Chondrocyte (in vitro differentiated cells): ENCODE results near the gene TCF4. TPM values are rescaled to one million over a fixed set of nuclear protein-coding genes. Genes with fewer than 3 reads are reported as not detected.

Experiments used
- DNase-seq: peaks from one replicate; pipeline ENCODE4 v3.0.0; 2021; ENCODE audit warnings: mixed read lengths, low spot score
- H3K27ac Mint-ChIP-seq: one replicate; pipeline ENCODE4 v1.8.0; 2021; ENCODE audit warnings: mild to moderate bottlenecking, moderate library complexity, mixed read lengths; ENCODE audit not compliant: unreplicated experiment
- H3K27me3 Mint-ChIP-seq: 2 replicates; pipeline ENCODE4 v1.8.0; 2021; ENCODE audit warnings: low read depth, mixed read lengths
- H3K36me3 Mint-ChIP-seq: 2 replicates; pipeline ENCODE4 v1.8.0; 2021; ENCODE audit warnings: low read depth, mixed read lengths
- H3K4me1 Mint-ChIP-seq: 2 replicates; pipeline ENCODE4 v1.8.0; 2021; ENCODE audit warnings: low read depth, mild to moderate bottlenecking, mixed read lengths
- H3K4me3 Mint-ChIP-seq: one replicate; pipeline ENCODE4 v1.8.0; 2021; ENCODE audit warnings: mild to moderate bottlenecking, moderate library complexity, mixed read lengths; ENCODE audit not compliant: unreplicated experiment
- H3K9me3 Mint-ChIP-seq: 2 replicates; pipeline ENCODE4 v1.8.0; 2021; ENCODE audit warnings: low read depth, mixed read lengths
- total RNA-seq: library from RNA; stranded (reverse); gene quantifications from 3 replicates; pipeline ENCODE4 v1.2.1, GENCODE V29; 2021
- TF ChIP-seq, protein P1 (sequence below): fragments of 200-600 bp; sonication (generic); IDR thresholded peaks from 2 replicates; pipeline ENCODE4 v1.5.0; 2021; ENCODE audit warnings: antibody characterized with exemption, mild to moderate bottlenecking, moderate library complexity

Gene TCF4
- total RNA-seq, 1 donor from 2014 or later, result 36.8 TPM

DNA sequence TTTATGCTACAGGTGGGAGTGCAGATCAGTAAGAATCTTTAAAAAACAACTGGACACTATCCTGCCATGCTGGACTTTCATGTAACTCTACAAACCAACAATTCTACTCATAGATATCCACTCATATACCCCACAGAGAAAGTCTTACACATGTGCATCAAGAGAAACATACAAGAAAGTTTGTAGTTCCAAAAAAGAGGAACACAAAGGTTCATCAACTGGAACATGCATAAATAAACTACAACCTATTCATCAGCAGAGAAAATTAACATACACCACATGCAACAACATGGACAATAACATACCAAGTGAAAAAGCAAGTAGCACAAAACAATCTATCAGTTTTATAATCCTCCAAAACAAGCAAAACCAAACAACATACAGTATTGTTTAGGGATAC, 17.0 kb downstream of the TCF4 start:
- Mint-ChIP-seq H3K36me3 (peaks cover 9% of the 10 kb centered on the region), H3K4me1 (no peaks in the 10 kb centered on the region), H3K4me3 (no peak overlapping the region), H3K9me3 (peaks cover 7% of the 10 kb centered on the region), H3K27ac (no peak overlapping the region), H3K27me3 (no peaks in the 10 kb centered on the region)
- DNase-seq, result no peak
- TF ChIP-seq, protein P1, sequence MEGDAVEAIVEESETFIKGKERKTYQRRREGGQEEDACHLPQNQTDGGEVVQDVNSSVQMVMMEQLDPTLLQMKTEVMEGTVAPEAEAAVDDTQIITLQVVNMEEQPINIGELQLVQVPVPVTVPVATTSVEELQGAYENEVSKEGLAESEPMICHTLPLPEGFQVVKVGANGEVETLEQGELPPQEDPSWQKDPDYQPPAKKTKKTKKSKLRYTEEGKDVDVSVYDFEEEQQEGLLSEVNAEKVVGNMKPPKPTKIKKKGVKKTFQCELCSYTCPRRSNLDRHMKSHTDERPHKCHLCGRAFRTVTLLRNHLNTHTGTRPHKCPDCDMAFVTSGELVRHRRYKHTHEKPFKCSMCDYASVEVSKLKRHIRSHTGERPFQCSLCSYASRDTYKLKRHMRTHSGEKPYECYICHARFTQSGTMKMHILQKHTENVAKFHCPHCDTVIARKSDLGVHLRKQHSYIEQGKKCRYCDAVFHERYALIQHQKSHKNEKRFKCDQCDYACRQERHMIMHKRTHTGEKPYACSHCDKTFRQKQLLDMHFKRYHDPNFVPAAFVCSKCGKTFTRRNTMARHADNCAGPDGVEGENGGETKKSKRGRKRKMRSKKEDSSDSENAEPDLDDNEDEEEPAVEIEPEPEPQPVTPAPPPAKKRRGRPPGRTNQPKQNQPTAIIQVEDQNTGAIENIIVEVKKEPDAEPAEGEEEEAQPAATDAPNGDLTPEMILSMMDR, result no peak

DNA sequence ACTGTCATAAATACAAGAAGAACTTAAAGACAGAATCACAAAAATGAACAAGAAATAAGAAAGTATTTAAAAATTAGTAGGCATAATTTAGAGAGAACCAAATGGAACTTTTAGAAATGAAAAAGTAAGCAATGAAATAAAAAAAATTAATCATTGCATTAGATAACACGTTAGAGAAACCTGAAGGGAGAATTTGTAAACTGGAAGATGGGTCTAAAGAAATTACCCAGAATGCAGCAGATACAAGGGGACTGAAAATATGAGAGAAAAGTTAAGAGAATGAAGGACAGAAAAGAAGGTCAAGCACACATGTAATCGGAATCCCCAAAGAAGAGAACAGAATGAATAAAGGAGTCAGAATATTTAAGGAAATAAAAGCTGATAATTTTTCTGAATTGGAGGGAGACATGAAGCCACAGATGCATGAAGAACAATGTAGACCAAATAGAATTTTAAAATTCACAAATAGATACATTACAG, 21.5 kb downstream of the TCF4 start:
- Mint-ChIP-seq H3K4me1 (no peaks in the 10 kb centered on the region), H3K9me3 (peaks cover 9% of the 10 kb centered on the region), H3K4me3 (no peak overlapping the region), H3K36me3 (peaks cover 6% of the 10 kb centered on the region), H3K27me3 (no peaks in the 10 kb centered on the region), H3K27ac (no peak overlapping the region)
- TF ChIP-seq, protein P1, result no peak
- DNase-seq, result no peak

DNA sequence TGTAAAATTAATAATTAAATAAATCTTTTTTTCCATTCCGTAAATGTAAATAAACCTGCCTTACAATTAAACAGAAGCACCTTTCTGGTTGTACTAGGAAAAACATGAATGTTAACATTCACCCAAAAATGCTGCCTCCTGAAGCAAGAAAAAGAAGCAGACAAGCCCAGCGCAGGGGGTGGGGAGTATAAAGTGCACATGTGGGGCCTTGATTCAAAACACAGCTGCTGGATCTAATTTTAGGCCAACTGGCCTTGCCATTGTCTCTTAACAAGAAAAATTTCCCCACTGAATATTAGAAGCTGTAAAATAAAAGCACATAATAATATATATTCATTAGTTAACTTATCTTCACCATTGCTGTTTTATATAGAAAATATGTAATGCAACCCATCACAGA, 28.3 kb downstream of the TCF4 start:
- H3K4me1 Mint-ChIP-seq, result no peaks in the 10 kb centered on the region
- TF ChIP-seq, protein P1, result no peak
- no peak for DNase-seq
- no peak overlapping the region for H3K4me3 Mint-ChIP-seq
- H3K27ac Mint-ChIP-seq, result no peak overlapping the region
- H3K9me3 Mint-ChIP-seq, result peaks cover 6% of the 10 kb centered on the region
- H3K36me3 Mint-ChIP-seq, result peaks cover 2% of the 10 kb centered on the region
- H3K27me3 Mint-ChIP-seq, result no peaks in the 10 kb centered on the region

DNA sequence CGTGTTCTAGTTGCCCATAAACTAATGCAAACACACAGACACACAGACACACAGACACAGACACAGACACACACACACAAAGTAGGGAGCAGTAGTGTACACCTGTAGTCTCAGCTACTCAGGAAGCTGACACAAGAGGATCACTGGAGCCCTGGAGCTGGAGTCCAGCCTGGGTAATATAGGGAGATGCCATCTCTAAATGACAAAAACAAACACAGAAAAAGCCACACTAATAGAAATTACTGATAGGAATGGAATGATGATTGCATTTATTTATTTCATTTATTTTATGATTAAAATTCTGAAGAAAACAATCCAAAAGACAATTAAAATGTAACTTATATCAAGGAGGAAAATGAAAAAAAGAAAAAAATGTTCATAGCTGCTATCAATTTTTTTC, 30.8 kb downstream of the TCF4 start:
- H3K27ac Mint-ChIP-seq, result no peak overlapping the region
- H3K27me3 Mint-ChIP-seq, result no peaks in the 10 kb centered on the region
- H3K4me1 Mint-ChIP-seq, result no peaks in the 10 kb centered on the region
- no peak overlapping the region for H3K4me3 Mint-ChIP-seq
- peaks cover 2% of the 10 kb centered on the region for H3K36me3 Mint-ChIP-seq
- DNase-seq, result no peak
- TF ChIP-seq, protein P1, result no peak
- peaks cover 6% of the 10 kb centered on the region for H3K9me3 Mint-ChIP-seq

DNA sequence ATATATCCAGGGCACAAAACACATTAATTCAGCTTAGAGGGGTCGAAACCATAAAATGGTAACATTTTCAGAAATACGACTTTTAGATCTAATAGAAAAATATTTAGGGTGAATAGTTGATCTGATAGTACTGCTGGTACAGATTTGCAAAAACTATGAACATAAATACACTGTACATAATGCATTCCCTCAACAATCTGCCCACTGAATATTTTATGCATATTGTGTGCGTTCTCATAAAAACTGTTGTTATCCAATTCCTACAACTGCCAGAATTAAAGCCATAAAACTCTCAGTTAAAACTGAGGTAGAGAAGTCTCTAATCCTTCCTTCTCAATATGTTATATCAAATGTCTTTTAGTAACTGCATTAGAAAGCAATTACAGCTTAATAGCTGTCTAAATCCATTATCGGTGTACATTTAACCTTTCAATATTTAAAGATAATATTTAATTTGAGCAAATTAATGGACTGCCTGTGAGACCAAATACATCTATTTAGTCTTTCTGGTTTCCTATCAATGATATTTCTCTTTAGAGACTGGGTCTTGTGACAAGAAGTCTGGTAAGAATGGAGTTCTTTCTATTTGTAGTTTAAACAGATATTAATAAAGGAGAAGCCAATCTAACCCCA, 32.5 kb downstream of the TCF4 start:
- H3K4me3 Mint-ChIP-seq, result no peak overlapping the region
- no peak overlapping the region for H3K27ac Mint-ChIP-seq
- no peak for DNase-seq
- TF ChIP-seq, protein P1, result no peak
- peaks cover 3% of the 10 kb centered on the region for H3K4me1 Mint-ChIP-seq
- H3K9me3 Mint-ChIP-seq, result no peaks in the 10 kb centered on the region
- no peaks in the 10 kb centered on the region for H3K27me3 Mint-ChIP-seq
- H3K36me3 Mint-ChIP-seq, result peaks cover 3% of the 10 kb centered on the region
